ENCODE data around the gene HSPA5. TPM values are rescaled to one million over a fixed set of nuclear protein-coding genes. Genes with fewer than 3 reads are reported as not detected.
"Not testable (repeated sequence)": the region's sequence is repeated elsewhere in the genome, so short reads cannot be mapped to it uniquely, and the experiment has no call there.

The HSPA5 gene
- total RNA-seq, 4 donors from 2014 or later, result 57.7 to 88.3 (median 68.7) TPM

- TF ChIP-seq POLR2AphosphoS5 (IDR thresholded peaks at IDR 0.05), result no peak
- TF ChIP-seq CTCF (IDR thresholded peaks at IDR 0.05), result no peak
- no peak for TF ChIP-seq EP300 (IDR thresholded peaks at IDR 0.05)
- TF ChIP-seq POLR2A (IDR thresholded peaks at IDR 0.05; ENCODE audit: low read depth), result no peak
- WGBS, result 95% methylated on average over 3 of the region's 3 CpGs
- intact Hi-C loops (cut with DNase I), result loop anchor here (5.0 kb wide), 1 partner anchor 262 kb away; the partner anchor contains the start of gene GOLGA1
Observed at GRCh38 chr9:125204477-125204876, 36.7 kb downstream of the HSPA5 start.

GRCh38 chr9:125202846-125203618, 38.1 kb downstream of the HSPA5 start:
- DNase-seq (ENCODE audit: extremely low spot score), result no peak
- Histone ChIP-seq H3K9me3 (no peaks in the 10 kb centered on the region), H3K4me1 (peaks cover 13 to 31% (median 16%) of the 10 kb centered on the region in 4 donors), H3K27me3 (no peaks in the 10 kb centered on the region), H3K36me3 (peaks cover 14 to 55% (median 42%) of the 10 kb centered on the region in 4 donors), H3K27ac (replicated peaks in 1 of 4) (no peak overlapping the region), H3K4me3 (no peak overlapping the region)
- intact Hi-C loops (cut with DNase I), result loop anchor here (5.0 kb wide), 1 partner anchor 261 kb away; the partner anchor contains the start of gene GOLGA1
- no peak for TF ChIP-seq CTCF (IDR thresholded peaks at IDR 0.05)
- TF ChIP-seq POLR2A (IDR thresholded peaks at IDR 0.05; ENCODE audit: low read depth), result no peak
- no peak for TF ChIP-seq EP300 (IDR thresholded peaks at IDR 0.05)
- TF ChIP-seq POLR2AphosphoS5 (IDR thresholded peaks at IDR 0.05), result no peak
- 88% methylated on average over 1 of the region's 1 CpG for WGBS

More at GRCh38 chr9:125204477-125204876, 36.7 kb downstream of the HSPA5 start:
- Histone ChIP-seq H3K36me3 (peaks cover 18 to 70% (median 56%) of the 10 kb centered on the region in 4 donors), H3K4me1 (peaks cover 6 to 20% (median 11%) of the 10 kb centered on the region in 4 donors), H3K9me3 (no peaks in the 10 kb centered on the region), H3K4me3 (no peak overlapping the region), H3K27me3 (no peaks in the 10 kb centered on the region), H3K27ac (replicated peaks in 1 of 4) (no peak overlapping the region)
- no peak for DNase-seq (ENCODE audit: extremely low spot score)

- peaks cover 13 to 31% (median 16%) of the 10 kb centered on the region in 4 donors for H3K4me1 ChIP-seq
- H3K27me3 ChIP-seq, result no peaks in the 10 kb centered on the region
- peak; percentile 96 for DNase-seq (ENCODE audit: extremely low spot score)
- H3K27ac ChIP-seq (replicated peaks in 1 of 4), result peak within 1 kb of the TSS; percentile 90 to 96 (median 93)
- peak; percentile 72 for TF ChIP-seq POLR2A (IDR thresholded peaks at IDR 0.05; ENCODE audit: low read depth)
- TF ChIP-seq POLR2AphosphoS5 (IDR thresholded peaks at IDR 0.05), result peak; percentile 95 to 96
- no peak for TF ChIP-seq EP300 (IDR thresholded peaks at IDR 0.05)
- 2% methylated on average over 15 of the region's 51 CpGs for WGBS
- peak within 1 kb of the TSS; percentile 68 to 84 (median 78) for H3K4me3 ChIP-seq
- H3K36me3 ChIP-seq, result peaks cover 0 to 29% (median 18%) of the 10 kb centered on the region in 4 donors
- H3K9me3 ChIP-seq, result no peaks in the 10 kb centered on the region
- intact Hi-C loops (cut with DNase I), result loop anchor here (2.0 to 5.0 kb wide), 2 partner anchors 40 to 258 kb away; partner anchors contain the start of genes GOLGA1 and HSPA5
Observed at GRCh38 chr9:125200216-125201047, 40.7 kb downstream of the HSPA5 start, which contains the start of gene RABEPK. Gene RABEPK, plus strand, starts transcription at chr9:125200542. Its CDS starts 2,472 bp downstream, at chr9:125203014.

- not testable (repeated sequence) for DNase-seq (ENCODE audit: extremely low spot score); H3K27me3 ChIP-seq; H3K36me3 ChIP-seq; H3K27ac ChIP-seq (replicated peaks in 1 of 4); H3K4me3 ChIP-seq; H3K9me3 ChIP-seq
- H3K4me1 ChIP-seq, result peaks cover 13 to 25% (median 14%) of the 10 kb centered on the region in 4 donors
- intact Hi-C loops (cut with DNase I), result loop anchor here (10.0 kb wide), 1 partner anchor 331 kb away; the partner anchor contains the start of genes ARPC5L and RPL35
- WGBS, result 86% methylated on average over 1 of the region's 1 CpG
Observed at GRCh38 chr9:125195591-125195990, 45.6 kb downstream of the HSPA5 start.

GRCh38 chr9:125194466-125194865, 46.7 kb downstream of the HSPA5 start:
- not testable (repeated sequence) for H3K27ac ChIP-seq (replicated peaks in 1 of 4); H3K4me3 ChIP-seq; DNase-seq (ENCODE audit: extremely low spot score); H3K9me3 ChIP-seq; H3K27me3 ChIP-seq; H3K36me3 ChIP-seq
- WGBS, result 93% methylated on average over 5 of the region's 5 CpGs
- peaks cover 16 to 26% (median 19%) of the 10 kb centered on the region in 4 donors for H3K4me1 ChIP-seq
- intact Hi-C loops (cut with DNase I), result loop anchor here (10.0 kb wide), 1 partner anchor 330 kb away; the partner anchor contains the start of genes ARPC5L and RPL35
